OCI-LY1 (cell line): ENCODE data around the gene RAB34.
"Not testable (repeated sequence)": the region's sequence is repeated elsewhere in the genome, so short reads cannot be mapped to it uniquely, and the experiment has no call there.

ENCODE experiments used
- H2AFZ ChIP-seq: fragments of 200-600 bp; sonication (generic), shearing (Covaris generic); 2 replicates; pipeline ENCODE4 v1.6.0; 2014; ENCODE audit warnings: antibody characterized with exemption, mild to moderate bottlenecking, low read length
- H3F3A ChIP-seq: fragments of 200-600 bp; sonication (generic), shearing (Covaris generic); 2 replicates; pipeline ENCODE4 v1.6.0; 2014; ENCODE audit warnings: mild to moderate bottlenecking, antibody characterized with exemption, low read length, moderate library complexity; ENCODE audit not compliant: insufficient read depth
- H3K27ac ChIP-seq: fragments of 200-600 bp; sonication (generic); 2 replicates; pipeline ENCODE4 v1.5.1; 2014; ENCODE audit warnings: low read length, mixed run types, mild to moderate bottlenecking, low read depth; ENCODE audit not compliant: poor library complexity, severe bottlenecking
- H3K27me3 ChIP-seq: fragments of 200-600 bp; sonication (generic); 2 replicates; pipeline ENCODE4 v1.6.0; 2014; ENCODE audit warnings: antibody characterized with exemption, mild to moderate bottlenecking, low read length, moderate library complexity; ENCODE audit not compliant: insufficient read depth
- H3K36me3 ChIP-seq: fragments of 200-600 bp; sonication (generic); 2 replicates; pipeline ENCODE4 v1.6.1; 2014; ENCODE audit warnings: mild to moderate bottlenecking, antibody characterized with exemption, low read length, moderate library complexity, mixed read lengths; ENCODE audit not compliant: insufficient read depth
- H3K4me1 ChIP-seq: fragments of 200-600 bp; sonication (generic); 2 replicates; pipeline ENCODE4 v1.5.1; 2014; ENCODE audit warnings: mild to moderate bottlenecking, low read length, moderate library complexity; ENCODE audit not compliant: insufficient read depth, severe bottlenecking
- H3K4me2 ChIP-seq: fragments of 200-600 bp; sonication (generic), shearing (Covaris generic); 2 replicates; pipeline ENCODE4 v1.6.1; 2014; ENCODE audit warnings: low read length
- H3K4me3 ChIP-seq: fragments of 200-600 bp; sonication (generic); 2 replicates; pipeline ENCODE4 v1.5.1; 2014; ENCODE audit warnings: low read length, low read depth, mild to moderate bottlenecking, mixed read lengths; ENCODE audit not compliant: poor library complexity, severe bottlenecking
- H3K79me2 ChIP-seq: fragments of 200-600 bp; shearing (Covaris generic); 2 replicates; pipeline ENCODE4 v1.6.1; 2016; ENCODE audit warnings: mixed run types, low read length, mixed read lengths; ENCODE audit not compliant: insufficient read depth
- H3K9ac ChIP-seq: fragments of 200-600 bp; sonication (generic), shearing (Covaris generic); 2 replicates; pipeline ENCODE4 v1.6.1; 2014; ENCODE audit warnings: mild to moderate bottlenecking, low read length, mixed read lengths
- H3K9me2 ChIP-seq: fragments of 200-600 bp; sonication (generic), shearing (Covaris generic); 2 replicates; pipeline ENCODE4 v1.6.1; 2014; ENCODE audit warnings: low read depth, mild to moderate bottlenecking, low read length, mixed read lengths
- H3K9me3 ChIP-seq: fragments of 200-600 bp; shearing (Covaris generic); 2 replicates; pipeline ENCODE4 v1.6.1; 2014; ENCODE audit warnings: low read length, mixed read lengths
- H4K20me1 ChIP-seq: fragments of 200-600 bp; sonication (generic), shearing (Covaris generic); 2 replicates; pipeline ENCODE4 v1.6.0; 2016; ENCODE audit warnings: mild to moderate bottlenecking, low read length; ENCODE audit not compliant: insufficient read depth
- EZH2 ChIP-seq: fragments of 200-600 bp; sonication (generic), shearing (Covaris generic); IDR thresholded peaks from 2 replicates; pipeline ENCODE4 v1.8.0; 2017; ENCODE audit warnings: borderline replicate concordance, mixed run types, mild to moderate bottlenecking, antibody characterized with exemption, low read length, moderate library complexity, mixed read lengths
- TF ChIP-seq, protein P1 (sequence below): fragments of 200-600 bp; sonication (generic), shearing (Covaris generic); IDR thresholded peaks from 2 replicates; pipeline ENCODE4 v1.5.1; 2017; ENCODE audit warnings: mild to moderate bottlenecking, antibody characterized with exemption, low read length, moderate library complexity, mixed read lengths

RAB34 gene

GRCh38 chr17:28737770-28738679 is 20.4 kb upstream of the RAB34 start:
- H3K79me2 ChIP-seq = no peaks in the 10 kb centered on the region
- H3K9me2 ChIP-seq = no peaks in the 10 kb centered on the region
- H3K27ac ChIP-seq = peak overlapping the region; percentile 97
- peaks cover 9% of the 10 kb centered on the region for H3K9me3 ChIP-seq
- no peaks in the 10 kb centered on the region for H3F3A ChIP-seq
- peaks cover 42% of the 10 kb centered on the region for H3K36me3 ChIP-seq
- peak overlapping the region; percentile 47 for H3K4me3 ChIP-seq
- H2AFZ ChIP-seq = no peak overlapping the region
- peak overlapping the region; percentile 71 for H3K9ac ChIP-seq
- no peaks in the 10 kb centered on the region for H3K27me3 ChIP-seq
- TF ChIP-seq, protein P1, sequence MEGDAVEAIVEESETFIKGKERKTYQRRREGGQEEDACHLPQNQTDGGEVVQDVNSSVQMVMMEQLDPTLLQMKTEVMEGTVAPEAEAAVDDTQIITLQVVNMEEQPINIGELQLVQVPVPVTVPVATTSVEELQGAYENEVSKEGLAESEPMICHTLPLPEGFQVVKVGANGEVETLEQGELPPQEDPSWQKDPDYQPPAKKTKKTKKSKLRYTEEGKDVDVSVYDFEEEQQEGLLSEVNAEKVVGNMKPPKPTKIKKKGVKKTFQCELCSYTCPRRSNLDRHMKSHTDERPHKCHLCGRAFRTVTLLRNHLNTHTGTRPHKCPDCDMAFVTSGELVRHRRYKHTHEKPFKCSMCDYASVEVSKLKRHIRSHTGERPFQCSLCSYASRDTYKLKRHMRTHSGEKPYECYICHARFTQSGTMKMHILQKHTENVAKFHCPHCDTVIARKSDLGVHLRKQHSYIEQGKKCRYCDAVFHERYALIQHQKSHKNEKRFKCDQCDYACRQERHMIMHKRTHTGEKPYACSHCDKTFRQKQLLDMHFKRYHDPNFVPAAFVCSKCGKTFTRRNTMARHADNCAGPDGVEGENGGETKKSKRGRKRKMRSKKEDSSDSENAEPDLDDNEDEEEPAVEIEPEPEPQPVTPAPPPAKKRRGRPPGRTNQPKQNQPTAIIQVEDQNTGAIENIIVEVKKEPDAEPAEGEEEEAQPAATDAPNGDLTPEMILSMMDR = no peak
- no peak for TF ChIP-seq EZH2
- H3K4me2 ChIP-seq = peak overlapping the region; percentile 58
- no peaks in the 10 kb centered on the region for H4K20me1 ChIP-seq
- peaks cover 49% of the 10 kb centered on the region for H3K4me1 ChIP-seq

DNA sequence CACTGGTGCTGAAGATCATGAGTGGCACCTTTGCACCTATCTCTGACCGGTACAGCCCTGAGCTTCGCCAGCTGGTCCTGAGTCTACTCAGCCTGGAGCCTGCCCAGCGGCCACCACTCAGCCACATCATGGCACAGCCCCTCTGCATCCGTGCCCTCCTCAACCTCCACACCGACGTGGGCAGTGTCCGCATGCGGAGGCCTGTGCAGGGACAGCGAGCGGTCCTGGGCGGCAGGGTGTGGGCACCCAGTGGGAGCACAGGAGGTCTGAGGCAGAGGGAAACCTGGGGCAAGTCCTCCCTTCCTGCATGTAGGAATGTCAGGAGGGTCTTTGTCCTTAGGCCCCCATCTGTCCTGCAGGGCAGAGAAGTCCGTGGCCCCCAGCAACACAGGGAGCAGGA is 19.6 kb upstream of the RAB34 start:
- Histone ChIP-seq H3K9me3 (peaks cover 9% of the 10 kb centered on the region), H3K27me3 (no peaks in the 10 kb centered on the region), H3F3A (no peaks in the 10 kb centered on the region), H2AFZ (no peak overlapping the region), H4K20me1 (no peaks in the 10 kb centered on the region), H3K4me3 (no peak overlapping the region), H3K9ac (peak overlapping the region; percentile 71; the same call in 1 of the 2 replicates), H3K4me1 (peaks cover 47% of the 10 kb centered on the region), H3K9me2 (no peaks in the 10 kb centered on the region), H3K36me3 (peaks cover 42% of the 10 kb centered on the region), H3K4me2 (peak overlapping the region; percentile 58), H3K79me2 (no peaks in the 10 kb centered on the region), H3K27ac (peak overlapping the region; percentile 97)
- TF ChIP-seq EZH2 = no peak
- TF ChIP-seq, protein P1 = no peak

DNA sequence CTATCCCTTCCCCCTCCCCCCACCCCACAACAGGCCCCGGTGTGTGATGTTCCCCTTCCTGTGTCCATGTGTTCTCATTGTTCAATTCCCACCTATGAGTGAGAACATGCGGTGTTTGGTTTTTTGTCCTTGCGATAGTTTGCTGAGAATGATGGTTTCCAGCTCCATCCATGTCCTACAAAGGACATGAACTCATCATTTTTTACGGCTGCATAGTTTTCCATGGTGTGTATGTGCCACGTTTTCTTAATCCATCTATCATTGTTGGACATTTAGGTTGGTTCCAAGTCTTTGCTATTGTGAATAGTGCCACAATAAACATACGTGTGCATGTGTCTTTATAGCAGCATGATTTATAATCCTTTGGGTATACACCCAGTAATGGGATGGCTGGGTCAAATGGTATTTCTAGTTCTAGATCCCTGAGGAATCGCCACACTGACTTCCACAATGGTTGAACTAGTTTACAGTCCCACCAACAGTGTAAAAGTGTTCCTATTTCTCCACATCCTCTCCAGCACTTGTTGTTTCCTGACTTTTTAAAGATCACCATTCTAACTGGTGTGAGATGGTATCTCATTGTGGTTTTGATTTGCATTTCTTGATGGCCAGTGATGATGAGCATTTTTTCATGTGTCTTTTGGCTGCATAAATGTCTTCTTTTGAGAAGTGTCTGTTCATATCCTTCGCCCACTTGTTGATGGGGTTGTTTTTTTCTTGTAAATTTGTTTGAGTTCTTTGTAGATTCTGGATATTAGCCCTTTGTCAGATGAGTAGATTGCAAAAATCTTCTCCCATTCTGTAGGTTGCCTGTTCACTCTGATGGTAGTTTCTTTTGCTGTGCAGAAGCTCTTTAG is 18.5 kb upstream of the RAB34 start:
- not testable (repeated sequence) for H3K4me2 ChIP-seq, H3F3A ChIP-seq, H3K9me2 ChIP-seq, H3K79me2 ChIP-seq, H3K4me3 ChIP-seq, H4K20me1 ChIP-seq, H3K27me3 ChIP-seq, H3K9ac ChIP-seq, H3K27ac ChIP-seq, H2AFZ ChIP-seq, H3K9me3 ChIP-seq
- Histone ChIP-seq H3K4me1 (peaks cover 35% of the 10 kb centered on the region), H3K36me3 (peaks cover 42% of the 10 kb centered on the region)
